Measurements from ENCODE around the gene TPRA1. TPM values are rescaled to one million over a fixed set of nuclear protein-coding genes. Genes with fewer than 3 reads are reported as not detected.
"Not testable (repeated sequence)": the region's sequence is repeated elsewhere in the genome, so short reads cannot be mapped to it uniquely, and the experiment has no call there.

The TPRA1 gene
- total RNA-seq, 1 donor from 2014 or later = 37.2 TPM

- DNase-seq (ENCODE audit: low spot score in 2 of 2, unreplicated experiment in 2 of 2) = no peak
- Mint-ChIP-seq H3K9me3 (peaks cover 16% of the 10 kb centered on the region), H3K27ac (no peak overlapping the region), H3K36me3 (no peaks in the 10 kb centered on the region), H3K27me3 (ENCODE audit: low read depth) (peaks cover 12% of the 10 kb centered on the region), H3K4me3 (no peak overlapping the region), H3K4me1 (peaks cover 5% of the 10 kb centered on the region)
- TF ChIP-seq CTCF (IDR thresholded peaks at IDR 0.05; ENCODE audit: unreplicated experiment) = no peak
Measured at GRCh38 chr3:127531821-127532220, 58.7 kb downstream of the TPRA1 start.

GRCh38 chr3:127530863-127531262, 59.7 kb downstream of the TPRA1 start:
- not testable (repeated sequence) for DNase-seq (ENCODE audit: low spot score in 2 of 2, unreplicated experiment in 2 of 2); H3K36me3 Mint-ChIP-seq; H3K27ac Mint-ChIP-seq; H3K4me1 Mint-ChIP-seq; H3K4me3 Mint-ChIP-seq
- Mint-ChIP-seq H3K9me3 (peaks cover 16% of the 10 kb centered on the region), H3K27me3 (ENCODE audit: low read depth) (peaks cover 18% of the 10 kb centered on the region)

- H3K4me1 Mint-ChIP-seq = no peaks in the 10 kb centered on the region
- peaks cover 30% of the 10 kb centered on the region for H3K27me3 Mint-ChIP-seq (ENCODE audit: low read depth)
Measured at GRCh38 chr3:127529346-127530188, 61.0 kb downstream of the TPRA1 start.

GRCh38 chr3:127525373-127525772, 65.2 kb downstream of the TPRA1 start:
- Mint-ChIP-seq H3K4me1 (no peaks in the 10 kb centered on the region), H3K36me3 (no peaks in the 10 kb centered on the region), H3K27ac (no peak overlapping the region), H3K4me3 (no peak overlapping the region), H3K9me3 (peaks cover 21% of the 10 kb centered on the region), H3K27me3 (ENCODE audit: low read depth) (peaks cover 51% of the 10 kb centered on the region)
- DNase-seq (ENCODE audit: low spot score in 2 of 2, unreplicated experiment in 2 of 2) = no peak
- TF ChIP-seq CTCF (IDR thresholded peaks at IDR 0.05; ENCODE audit: unreplicated experiment) = no peak

More at GRCh38 chr3:127529346-127530188, 61.0 kb downstream of the TPRA1 start:
- TF ChIP-seq CTCF (IDR thresholded peaks at IDR 0.05; ENCODE audit: unreplicated experiment) = no peak
- no peak for DNase-seq (ENCODE audit: low spot score in 2 of 2, unreplicated experiment in 2 of 2)
- Mint-ChIP-seq H3K27ac (no peak overlapping the region), H3K4me3 (no peak overlapping the region), H3K36me3 (no peaks in the 10 kb centered on the region), H3K9me3 (peaks cover 16% of the 10 kb centered on the region)

GRCh38 chr3:127524296-127524896, 66.1 kb downstream of the TPRA1 start:
- Mint-ChIP-seq H3K4me3 (no peak overlapping the region), H3K36me3 (no peaks in the 10 kb centered on the region), H3K4me1 (no peaks in the 10 kb centered on the region), H3K9me3 (peaks cover 14% of the 10 kb centered on the region), H3K27ac (no peak overlapping the region), H3K27me3 (ENCODE audit: low read depth) (peaks cover 53% of the 10 kb centered on the region)
- DNase-seq (ENCODE audit: low spot score in 2 of 2, unreplicated experiment in 2 of 2) = no peak
- no peak for TF ChIP-seq CTCF (IDR thresholded peaks at IDR 0.05; ENCODE audit: unreplicated experiment)

Small RNA genes within 50 kb of the gene (microRNA-seq; reads per million reads assigned to microRNA genes)
- 1.5 reads per million for gene MIR6825
- 1.2 reads per million for gene MIR7976

Other genes starting within 250 kb of the TPRA1 start
- 55.2 to 59.1 TPM (median 58.7 TPM) in 3 replicates for gene MCM2, start 7.7 kb upstream of the TPRA1 start, total RNA-seq
- gene PODXL2, start 38.5 kb upstream of the TPRA1 start, total RNA-seq = 25.5 to 29.7 TPM (median 27.1 TPM) in 3 replicates
- 15.9 to 17.1 TPM (median 16.5 TPM) in 3 replicates for gene ABTB1, start 82.2 kb upstream of the TPRA1 start, total RNA-seq
- gene MGLL, start 231.8 kb upstream of the TPRA1 start, total RNA-seq = 2.0 to 2.5 TPM (median 2.4 TPM) in 3 replicates